ENCODE data around the gene ATP11A.

The ATP11A gene

GRCh38 chr13:112740502-112741131, 50.8 kb downstream of the ATP11A start:
- DNase-seq (ENCODE audit: low read depth in 1 of 2, low spot score in 1 of 2): no peak

GRCh38 chr13:112741185-112741755, 51.4 kb downstream of the ATP11A start:
- DNase-seq (ENCODE audit: low read depth in 1 of 2, low spot score in 1 of 2): no peak

GRCh38 chr13:112741835-112742570, 52.2 kb downstream of the ATP11A start:
- DNase-seq (ENCODE audit: low read depth in 1 of 2, low spot score in 1 of 2): no peak

- DNase-seq (ENCODE audit: low read depth in 1 of 2, low spot score in 1 of 2): no peak
Observed at GRCh38 chr13:112742583-112742982, 52.7 kb downstream of the ATP11A start.

GRCh38 chr13:112743451-112744167, 53.8 kb downstream of the ATP11A start:
- DNase-seq (ENCODE audit: low read depth in 1 of 2, low spot score in 1 of 2): no peak

- no peak for DNase-seq (ENCODE audit: low read depth in 1 of 2, low spot score in 1 of 2)
Observed at GRCh38 chr13:112744168-112745021, 54.6 kb downstream of the ATP11A start.

- no peak for DNase-seq (ENCODE audit: low read depth in 1 of 2, low spot score in 1 of 2)
Observed at GRCh38 chr13:112746044-112746443, 56.2 kb downstream of the ATP11A start.

GRCh38 chr13:112747256-112747655, 57.4 kb downstream of the ATP11A start:
- DNase-seq (ENCODE audit: low read depth in 1 of 2, low spot score in 1 of 2): no peak

- DNase-seq (ENCODE audit: low read depth in 1 of 2, low spot score in 1 of 2): no peak
Observed at GRCh38 chr13:112748947-112749735, 59.3 kb downstream of the ATP11A start.

GRCh38 chr13:112750570-112750969, 60.7 kb downstream of the ATP11A start:
- no peak for DNase-seq (ENCODE audit: low read depth in 1 of 2, low spot score in 1 of 2)

GRCh38 chr13:112751617-112752016, 61.8 kb downstream of the ATP11A start:
- DNase-seq (ENCODE audit: low read depth in 1 of 2, low spot score in 1 of 2): no peak

- no peak for DNase-seq (ENCODE audit: low read depth in 1 of 2, low spot score in 1 of 2)
Observed at GRCh38 chr13:112752211-112752610, 62.4 kb downstream of the ATP11A start.

- peak in 1 of 2 donors; percentile 3 for DNase-seq (ENCODE audit: low read depth in 1 of 2, low spot score in 1 of 2)
Observed at GRCh38 chr13:112752711-112753541, 63.1 kb downstream of the ATP11A start.

GRCh38 chr13:112753833-112754232, 64.0 kb downstream of the ATP11A start:
- DNase-seq (ENCODE audit: low read depth in 1 of 2, low spot score in 1 of 2): no peak

GRCh38 chr13:112754281-112755025, 64.6 kb downstream of the ATP11A start:
- DNase-seq (ENCODE audit: low read depth in 1 of 2, low spot score in 1 of 2): no peak

- DNase-seq (ENCODE audit: low read depth in 1 of 2, low spot score in 1 of 2): no peak
Observed at GRCh38 chr13:112755331-112755730, 65.5 kb downstream of the ATP11A start.

GRCh38 chr13:112756081-112756480, 66.2 kb downstream of the ATP11A start:
- no peak for DNase-seq (ENCODE audit: low read depth in 1 of 2, low spot score in 1 of 2)

GRCh38 chr13:112756511-112756966, 66.7 kb downstream of the ATP11A start:
- DNase-seq (ENCODE audit: low read depth in 1 of 2, low spot score in 1 of 2): no peak
